RWPE1 (cell line): ENCODE results near the gene TMEM88.
A peak's percentile ranks its signal among the peaks of the same experiment; 100 is the strongest.

ENCODE experiments used
- CTCF ChIA-PET: fragments of 350-600 bp; sonication (Branson Sonifier 250); formaldehyde crosslinking; extraction: SDS; loops from one replicate; lab custom pipeline; 2021; lab: Yijun Ruan, JAX
- POLR2A ChIA-PET: fragments of 400-600 bp; formaldehyde crosslinking; extraction: SDS; loops from one replicate; lab custom pipeline; 2020; ENCODE audit warnings: antibody characterized with exemption; ENCODE audit not compliant: low non-redundant PET; lab: Yijun Ruan, JAX
- DNase-seq: peaks from one replicate; pipeline ENCODE4 v3.0.0; 2012; ENCODE audit warnings: low spot score
- H3K27ac ChIP-seq: fragments of 450-650 bp; 2 replicates; pipeline ENCODE4 v1.5.1; 2017
- CTCF ChIP-seq: fragments of 450-650 bp; conservative IDR thresholded peaks from 2 replicates; pipeline ENCODE4 v1.5.1; 2017; ENCODE audit warnings: low read depth, mild to moderate bottlenecking

Gene TMEM88

GRCh38 chr17:7843257-7843535 lies 11.7 kb upstream of the TMEM88 start:
- peak overlapping the region; percentile 94 for H3K27ac ChIP-seq
- DNase-seq, result no peak
- POLR2A ChIA-PET, result interaction anchor here (1.2 to 1.5 kb wide), 2 partner anchors 8 to 14 kb away, joined by 3 to 5 read pairs; partner anchors contain the start of gene NAA38
- no peak for TF ChIP-seq CTCF
- CTCF ChIA-PET, result interaction anchor here (0.5 to 1.2 kb wide), 4 partner anchors 10 to 214 kb away, joined by 3 to 5 read pairs (median 4); partner anchors contain the start of gene TP53

GRCh38 chr17:7843536-7844291 lies 11.2 kb upstream of the TMEM88 start:
- POLR2A ChIA-PET, result interaction anchor here (1.2 to 1.9 kb wide), 3 partner anchors 7 to 13 kb away, joined by 3 to 6 read pairs (median 5); partner anchors contain the start of genes KDM6B and NAA38
- CTCF ChIA-PET, result interaction anchor here (0.5 to 1.2 kb wide), 4 partner anchors 10 to 214 kb away, joined by 3 to 5 read pairs (median 4); partner anchors contain the start of gene TP53
- TF ChIP-seq CTCF, result no peak
- DNase-seq, result peak; percentile 88
- peak overlapping the region; percentile 94 for H3K27ac ChIP-seq

- CTCF ChIA-PET, result interaction anchor here (1.3 kb wide), 1 partner anchor 9 kb away, joined by 10 read pairs; no protein-coding TSS in a partner anchor
- no peak for TF ChIP-seq CTCF
- H3K27ac ChIP-seq, result peak overlapping the region; percentile 94
- peak; percentile 92 for DNase-seq
- POLR2A ChIA-PET, result interaction anchor here (0.8 to 1.9 kb wide), 3 partner anchors 10 to 20 kb away, joined by 3 to 6 read pairs (median 4); partner anchors contain the start of genes KDM6B and NAA38
Observed at GRCh38 chr17:7844292-7845154, 10.3 kb upstream of the TMEM88 start.

DNA sequence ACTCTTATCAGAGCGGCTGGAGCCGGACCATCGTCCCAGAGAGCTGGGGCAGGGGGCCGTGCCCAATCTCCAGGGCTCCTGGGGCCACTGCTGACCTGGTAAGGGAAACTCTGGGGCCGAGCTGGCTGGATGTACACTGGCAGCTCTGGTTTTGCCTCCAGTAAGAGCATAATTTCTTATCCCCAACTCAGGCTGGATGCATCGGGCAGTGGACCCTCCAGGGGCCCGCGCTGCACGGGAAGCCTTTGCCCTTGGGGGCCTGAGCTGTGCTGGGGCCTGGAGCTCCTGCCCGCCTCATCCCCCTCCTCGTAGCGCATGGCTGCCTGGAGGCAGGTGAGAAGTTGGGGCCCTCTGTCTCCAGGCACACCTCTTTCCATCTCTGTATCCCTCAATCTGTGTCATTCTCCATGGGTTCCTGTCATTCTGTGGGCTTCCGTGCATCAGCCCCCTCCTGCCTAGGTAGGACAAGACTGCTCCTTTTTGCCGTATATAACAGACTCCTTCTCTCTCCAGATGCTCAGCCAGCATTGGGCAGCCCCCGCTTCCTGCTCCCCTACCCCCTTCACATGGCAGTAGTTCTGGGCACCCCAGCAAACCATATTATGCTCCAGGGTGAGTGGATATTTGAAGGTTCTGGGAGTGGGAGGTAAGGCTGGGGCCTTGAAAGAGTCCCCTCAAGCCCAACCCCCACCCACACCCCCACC lies 9.4 kb upstream of the TMEM88 start:
- H3K27ac ChIP-seq, result peak overlapping the region; percentile 94
- CTCF ChIA-PET, result interaction anchor here (0.6 to 1.3 kb wide), 2 partner anchors 10 to 38 kb away, joined by 3 to 10 read pairs; no protein-coding TSS in a partner anchor

DNA sequence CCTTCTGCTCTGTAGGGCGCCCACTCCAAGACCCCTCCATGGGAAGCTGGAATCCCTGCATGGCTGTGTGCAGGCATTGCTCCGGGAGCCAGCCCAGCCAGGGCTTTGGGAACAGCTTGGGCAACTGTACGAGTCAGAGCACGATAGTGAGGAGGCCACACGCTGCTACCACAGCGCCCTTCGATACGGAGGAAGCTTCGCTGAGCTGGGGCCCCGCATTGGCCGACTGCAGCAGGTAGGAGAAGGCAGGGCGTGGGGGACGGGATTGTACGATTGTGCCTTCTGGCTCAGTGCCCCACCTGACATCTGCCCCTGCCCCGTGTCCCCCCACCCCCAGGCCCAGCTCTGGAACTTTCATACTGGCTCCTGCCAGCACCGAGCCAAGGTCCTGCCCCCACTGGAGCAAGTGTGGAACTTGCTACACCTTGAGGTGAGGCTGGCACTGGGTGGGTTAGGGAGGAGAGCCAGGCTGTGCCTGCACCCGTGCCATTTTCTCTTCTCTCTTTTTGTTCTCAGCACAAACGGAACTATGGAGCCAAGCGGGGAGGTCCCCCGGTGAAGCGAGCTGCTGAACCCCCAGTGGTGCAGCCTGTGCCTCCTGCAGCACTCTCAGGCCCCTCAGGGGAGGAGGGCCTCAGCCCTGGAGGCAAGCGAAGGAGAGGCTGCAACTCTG lies 8.7 kb upstream of the TMEM88 start:
- ChIA-PET POLR2A (no interaction called here), CTCF (interaction anchor here (0.6 kb wide), 1 partner anchor 38 kb away, joined by 3 read pairs; no protein-coding TSS in a partner anchor)
- no peak for DNase-seq
- no peak for TF ChIP-seq CTCF
- peak overlapping the region; percentile 94 for H3K27ac ChIP-seq

More for the DNA sequence above, 9.4 kb upstream of the TMEM88 start:
- POLR2A ChIA-PET, result interaction anchor here (1.9 kb wide), 1 partner anchor 11 kb away, joined by 6 read pairs; the partner anchor contains the start of gene KDM6B
- TF ChIP-seq CTCF, result no peak
- no peak for DNase-seq
